Peyer's patch (tissue), 4 donors: Measurements from ENCODE around the gene TK2. TPM values are rescaled to one million over a fixed set of nuclear protein-coding genes. Genes with fewer than 3 reads are reported as not detected.

Experiments
- DNase-seq, 3 donors: peaks; one replicate each; pipeline ENCODE4 v3.0.0-alpha.2; 2017 to 2019
- H3K27ac ChIP-seq, 4 donors: fragments of 200-600 bp; sonication (generic); one replicate each; pipeline ENCODE4 v1.5.1; 2016 to 2019
- H3K27me3 ChIP-seq, 2 donors: fragments of 200-600 bp; sonication (generic); one replicate each; pipeline ENCODE4 v1.5.1; 2019
- H3K36me3 ChIP-seq, 3 donors: fragments of 200-600 bp; sonication (generic); one replicate each; pipeline ENCODE4 v1.5.1; 2016 to 2019
- H3K4me1 ChIP-seq, 4 donors: fragments of 200-600 bp; sonication (generic); one replicate each; pipeline ENCODE4 v1.5.1; 2016 to 2019
- H3K4me3 ChIP-seq, 4 donors: fragments of 200-600 bp; sonication (generic); 1 replicate in 3 of 4; 2 replicates in 1 of 4; pipeline ENCODE4 v1.5.1; 2016 to 2019; ENCODE audit warnings: mild to moderate bottlenecking in 1 of 4
- H3K9me3 ChIP-seq, 4 donors: fragments of 200-600 bp; sonication (generic); one replicate each; pipeline ENCODE4 v1.5.1; 2016 to 2019; ENCODE audit warnings: mild to moderate bottlenecking in 1 of 4
- CTCF ChIP-seq, 6 experiments: fragments of 450-650 bp in 4 of 6; fragments of 200-600 bp in 2 of 6; sonication (generic) in 1 of 6; IDR thresholded peaks; one replicate each; pipeline ENCODE4 v1.5.1; 2017 to 2019; ENCODE audit warnings: antibody characterized with exemption in 6 of 6, mild to moderate bottlenecking in 3 of 6, moderate library complexity in 1 of 6
- POLR2A ChIP-seq, 2 donors: fragments of 450-650 bp; IDR thresholded peaks; one replicate each; pipeline ENCODE4 v1.5.1; 2017; ENCODE audit warnings: antibody characterized with exemption in 2 of 2, mild to moderate bottlenecking in 2 of 2, moderate library complexity in 2 of 2
- total RNA-seq, 4 donors: library from RNA; depleted of rRNA; stranded (reverse); fragments of >200 nt; gene quantifications; one replicate each; pipeline ENCODE4 v1.1.0, GENCODE V29; 2016

TK2 gene
- total RNA-seq, 4 donors from 2014 or later, result 22.8 to 33.1 (median 27.1) TPM

GRCh38 chr16:66592241-66592640 lies 42.3 kb upstream of the TK2 start:
- DNase-seq, result no peak
- H3K27ac ChIP-seq, result no peak overlapping the region
- no peak overlapping the region for H3K4me3 ChIP-seq
- no peaks in the 10 kb centered on the region for H3K27me3 ChIP-seq
- H3K4me1 ChIP-seq, result no peaks in the 10 kb centered on the region
- no peak for TF ChIP-seq POLR2A (IDR thresholded peaks at IDR 0.05)
- no peak for TF ChIP-seq CTCF (IDR thresholded peaks at IDR 0.05)
- no peaks in the 10 kb centered on the region for H3K9me3 ChIP-seq
- H3K36me3 ChIP-seq, result no peaks in the 10 kb centered on the region

DNA sequence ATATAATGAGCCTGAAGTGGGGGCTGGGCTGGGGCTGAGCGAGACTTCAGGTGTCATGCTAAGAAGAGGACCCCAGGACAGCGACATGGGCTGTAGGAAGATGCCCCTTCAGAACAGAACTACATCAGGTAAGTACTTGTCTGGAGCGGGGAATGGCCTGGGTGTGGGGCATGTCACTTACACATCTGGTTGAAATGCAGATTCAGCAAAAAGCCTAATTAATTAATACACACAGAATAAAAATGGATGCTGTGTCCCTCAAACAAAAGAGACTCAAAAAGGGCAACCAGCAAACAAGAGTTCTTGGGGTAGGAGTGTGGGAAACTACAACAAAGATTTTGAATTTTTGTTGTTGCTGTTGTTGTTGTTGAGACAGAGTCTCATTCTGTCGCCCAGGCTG lies 41.1 kb upstream of the TK2 start:
- Histone ChIP-seq H3K27ac (no peak overlapping the region), H3K4me1 (no peaks in the 10 kb centered on the region), H3K27me3 (no peaks in the 10 kb centered on the region), H3K4me3 (no peak overlapping the region), H3K36me3 (no peaks in the 10 kb centered on the region), H3K9me3 (no peaks in the 10 kb centered on the region)
- TF ChIP-seq CTCF (IDR thresholded peaks at IDR 0.05), result no peak
- peak in 1 of 3 donors; percentile 41 for DNase-seq

- DNase-seq, result peak in 1 of 3 donors; percentile 43
- H3K4me3 ChIP-seq, result peak overlapping the region in 2 of 4 donors; percentile 5 to 18
- H3K9me3 ChIP-seq, result no peaks in the 10 kb centered on the region
- H3K27me3 ChIP-seq, result no peaks in the 10 kb centered on the region
- H3K36me3 ChIP-seq, result no peaks in the 10 kb centered on the region
- no peak overlapping the region for H3K27ac ChIP-seq
- no peaks in the 10 kb centered on the region for H3K4me1 ChIP-seq
- TF ChIP-seq POLR2A (IDR thresholded peaks at IDR 0.05) (no peak), CTCF (IDR thresholded peaks at IDR 0.05) (no peak)
Measured at GRCh38 chr16:66590322-66590721, 40.4 kb upstream of the TK2 start.

GRCh38 chr16:66588981-66589713 lies 39.2 kb upstream of the TK2 start:
- no peaks in the 10 kb centered on the region for H3K27me3 ChIP-seq
- DNase-seq, result peak in 2 of 3 donors; percentile 68 to 87
- TF ChIP-seq POLR2A (IDR thresholded peaks at IDR 0.05), result no peak
- TF ChIP-seq CTCF (IDR thresholded peaks at IDR 0.05), result peak; percentile 55 to 77 (median 70)
- H3K4me3 ChIP-seq, result no peak overlapping the region
- H3K27ac ChIP-seq, result no peak overlapping the region
- no peaks in the 10 kb centered on the region for H3K36me3 ChIP-seq
- no peaks in the 10 kb centered on the region for H3K9me3 ChIP-seq
- no peaks in the 10 kb centered on the region for H3K4me1 ChIP-seq

GRCh38 chr16:66587881-66588600 lies 38.1 kb upstream of the TK2 start:
- H3K4me1 ChIP-seq, result no peaks in the 10 kb centered on the region
- H3K9me3 ChIP-seq, result no peaks in the 10 kb centered on the region
- H3K27ac ChIP-seq, result no peak overlapping the region
- no peak overlapping the region for H3K4me3 ChIP-seq
- no peaks in the 10 kb centered on the region for H3K27me3 ChIP-seq
- DNase-seq, result peak in 1 of 3 donors; percentile 34
- no peaks in the 10 kb centered on the region for H3K36me3 ChIP-seq
- TF ChIP-seq CTCF (IDR thresholded peaks at IDR 0.05), result no peak
- no peak for TF ChIP-seq POLR2A (IDR thresholded peaks at IDR 0.05)
